IMR-90 (cell line): ENCODE measurements around the gene TNIP2. TPM values are rescaled to one million over a fixed set of nuclear protein-coding genes. Genes with fewer than 3 reads are reported as not detected.

ENCODE experiments used
- ATAC-seq: fragments of 200-7000 bp; cut with Tn5 transposase; 2 replicates; pipeline ENCODE4 v1.9.1; 2020; ENCODE audit warnings: low read depth, mild to moderate bottlenecking, moderate library complexity
- BruUV-seq: library from RNA; stranded (reverse); fragments of 400-500 nt; replicated peaks from 2 replicates; lab custom pipeline; 2021; lab: Mats Ljungman, UMichigan
- CTCF ChIA-PET: fragments of 300-600 bp; formaldehyde crosslinking; extraction: SDS; loops from one replicate; lab custom pipeline; 2021; ENCODE audit warnings: antibody characterized with exemption; lab: Yijun Ruan, JAX
- POLR2A ChIA-PET: fragments of 300-600 bp; sonication (Branson Sonifier 250); formaldehyde crosslinking; loops from one replicate; lab custom pipeline; 2022; ENCODE audit warnings: antibody characterized with exemption; ENCODE audit not compliant: unreplicated experiment; lab: Charles Lee
- DNase-seq: peaks from one replicate; pipeline ENCODE4 v3.0.0; 2013
- H2AFZ ChIP-seq: replicated peaks from 2 replicates; pipeline ENCODE3; 2013; ENCODE audit warnings: low read length, mild to moderate bottlenecking; ENCODE audit not compliant: poor library complexity
- H2AK5ac ChIP-seq: 2 replicates; pipeline ENCODE4 v1.6.1; 2013; ENCODE audit warnings: low read depth, low read length, inconsistent platforms
- H2AK9ac ChIP-seq: replicated peaks from 2 replicates; pipeline ENCODE3; 2013; ENCODE audit warnings: mild to moderate bottlenecking, low read depth, low read length, moderate library complexity; ENCODE audit not compliant: poor library complexity
- H2BK120ac ChIP-seq: 2 replicates; pipeline ENCODE4 v1.6.1; 2013; ENCODE audit warnings: low read depth, low read length, inconsistent platforms
- H2BK15ac ChIP-seq: 3 replicates; pipeline ENCODE4 v1.6.1; 2013; ENCODE audit warnings: low read depth, low read length, inconsistent platforms
- H2BK20ac ChIP-seq: 2 replicates; pipeline ENCODE4 v1.6.1; 2013; ENCODE audit warnings: low read depth, mild to moderate bottlenecking, inconsistent platforms, low read length, moderate library complexity
- H2BK5ac ChIP-seq: 2 replicates; pipeline ENCODE4 v1.6.1; 2013; ENCODE audit warnings: mild to moderate bottlenecking, low read depth, low read length, inconsistent platforms; ENCODE audit not compliant: poor library complexity, severe bottlenecking
- H3K14ac ChIP-seq: replicated peaks from 2 replicates; pipeline ENCODE4 v1.6.1; 2013; ENCODE audit warnings: low read depth, low read length, inconsistent platforms
- H3K18ac ChIP-seq: 2 replicates; pipeline ENCODE4 v1.6.1; 2013; ENCODE audit warnings: low read depth, low read length, control low read depth
- H3K23ac ChIP-seq: 2 replicates; pipeline ENCODE4 v1.6.1; 2013; ENCODE audit warnings: low read depth, low read length, inconsistent platforms
- H3K27ac ChIP-seq: 2 replicates; pipeline ENCODE4 v1.5.1; 2013; ENCODE audit warnings: mild to moderate bottlenecking, control low read depth, low read length; ENCODE audit not compliant: insufficient read depth
- H3K27me3 ChIP-seq: 2 replicates; pipeline ENCODE4 v1.6.1; 2013; ENCODE audit warnings: low read length; ENCODE audit not compliant: control insufficient read depth, insufficient read depth
- H3K36me3 ChIP-seq: 2 replicates; pipeline ENCODE4 v1.6.1; 2013; ENCODE audit warnings: low read length, mixed read lengths; ENCODE audit not compliant: control insufficient read depth, insufficient read depth
- H3K4ac ChIP-seq: 2 replicates; pipeline ENCODE4 v1.6.1; 2013; ENCODE audit warnings: low read depth, low read length, inconsistent platforms
- H3K4me1 ChIP-seq: 2 replicates; pipeline ENCODE4 v1.6.1; 2013; ENCODE audit warnings: low read length, mixed read lengths; ENCODE audit not compliant: control insufficient read depth, insufficient read depth
- H3K4me2 ChIP-seq: 2 replicates; pipeline ENCODE4 v1.6.1; 2013; ENCODE audit warnings: low read depth, mild to moderate bottlenecking, control low read depth, low read length, moderate library complexity
- H3K4me3 ChIP-seq: 2 replicates; pipeline ENCODE4 v1.5.1; 2013; ENCODE audit warnings: low read depth, mild to moderate bottlenecking, control low read depth, low read length, moderate library complexity; ENCODE audit not compliant: insufficient read depth
- H3K56ac ChIP-seq: 2 replicates; pipeline ENCODE4 v1.6.1; 2013; ENCODE audit warnings: low read length, inconsistent platforms; ENCODE audit not compliant: insufficient read depth; ENCODE audit errors: extremely low read depth
- H3K79me1 ChIP-seq, 2 experiments: 2 replicates each; pipeline ENCODE4 v1.6.1; 2013; ENCODE audit warnings: low read length in 2 of 2, inconsistent platforms in 1 of 2, low read depth in 1 of 2
- H3K9ac ChIP-seq: 2 replicates; pipeline ENCODE4 v1.6.1; 2013; ENCODE audit warnings: low read depth, low read length, control low read depth
- H3K9me1 ChIP-seq: 2 replicates; pipeline ENCODE4 v1.6.1; 2013; ENCODE audit warnings: low read length, inconsistent platforms; ENCODE audit not compliant: insufficient read depth
- H3K9me3 ChIP-seq: 2 replicates; pipeline ENCODE4 v1.6.1; 2013; ENCODE audit warnings: low read length; ENCODE audit not compliant: control insufficient read depth, insufficient read depth
- H4K20me1 ChIP-seq: 2 replicates; pipeline ENCODE4 v1.6.1; 2013; ENCODE audit warnings: low read length, inconsistent platforms; ENCODE audit not compliant: insufficient read depth
- H4K5ac ChIP-seq: 2 replicates; pipeline ENCODE4 v1.6.1; 2013; ENCODE audit warnings: mild to moderate bottlenecking, low read depth, low read length, control low read depth
- H4K8ac ChIP-seq, 2 experiments: 2 replicates each; pipeline ENCODE4 v1.6.1; 2013; ENCODE audit warnings: low read depth in 2 of 2, low read length in 2 of 2, control low read depth in 1 of 2, inconsistent platforms in 1 of 2
- H4K91ac ChIP-seq: 2 replicates; pipeline ENCODE4 v1.6.1; 2013; ENCODE audit warnings: low read depth, low read length, inconsistent platforms; ENCODE audit not compliant: insufficient read depth
- BHLHE40 ChIP-seq: fragments of 150-350 bp; IDR thresholded peaks from 2 replicates; pipeline ENCODE4 v1.6.1; 2016; ENCODE audit warnings: mild to moderate bottlenecking, low read depth, low read length
- CEBPB ChIP-seq: IDR thresholded peaks from 2 replicates; pipeline ENCODE4 v1.6.1; 2012; ENCODE audit warnings: low read depth, low read length, improper control_type of control experiment
- FOS ChIP-seq: fragments of 150-350 bp; IDR thresholded peaks from 2 replicates; pipeline ENCODE4 v1.6.1; 2016; ENCODE audit warnings: low read depth, low read length
- MAZ ChIP-seq: IDR thresholded peaks from 2 replicates; pipeline ENCODE4 v1.6.1; 2012; ENCODE audit warnings: low read depth, mild to moderate bottlenecking, low read length, improper control_type of control experiment, moderate library complexity, borderline replicate concordance
- MXI1 ChIP-seq: IDR thresholded peaks from 2 replicates; pipeline ENCODE4 v1.6.1; 2012; ENCODE audit warnings: low read depth, mild to moderate bottlenecking, low read length, moderate library complexity, borderline replicate concordance
- RAD21 ChIP-seq: IDR thresholded peaks from 2 replicates; pipeline ENCODE4 v1.6.1; 2012; ENCODE audit warnings: low read length, improper control_type of control experiment
- RCOR1 ChIP-seq: IDR thresholded peaks from 2 replicates; pipeline ENCODE4 v1.6.1; 2012; ENCODE audit warnings: mild to moderate bottlenecking, low read length, improper control_type of control experiment; ENCODE audit not compliant: insufficient replicate concordance
- WGBS, 2 experiments: methylation state at CpG; one replicate each; pipeline versions ENCODE4 v1.1.5 to v1.1.7; 2013; ENCODE audit warnings: missing lambda C conversion rate in 2 of 2; ENCODE audit not compliant: insufficient read length in 1 of 2; ENCODE audit errors: extremely low coverage in 2 of 2; 5-methylcytosine and 5-hydroxymethylcytosine counted together
- dilution Hi-C: fragments of 300-500 bp; cut with HindIII; formaldehyde crosslinking; loops from one replicate; pipeline ENCODE4 v1.14.3; 2018; ENCODE audit warnings: low sequenced_read_pairs; ENCODE audit not compliant: unreplicated experiment
- in situ Hi-C: fragments of 300-500 bp; cut with MboI; formaldehyde crosslinking; loops from 3 replicates; pipeline ENCODE4 v1.14.3; 2019; ENCODE audit warnings: low sequenced_read_pairs, inconsistent platforms, mixed read lengths
- intact Hi-C: fragments of 100-400 bp; cut with micrococcal nuclease; formaldehyde crosslinking; loops from 2 replicates; pipeline ENCODE4 v1.10.0; 2022
- polyA plus RNA-seq, 3 experiments: library from polyadenylated mRNA; depleted of rRNA; stranded (reverse); fragments of >200 nt; gene quantifications; 2 replicates each; pipeline ENCODE4 v1.2.3, GENCODE V29; 2012; ENCODE audit warnings: low replicate concordance in 1 of 3
- total RNA-seq: library from RNA; depleted of rRNA; stranded (reverse); fragments of >200 nt; gene quantifications from 2 replicates; pipeline ENCODE4 v1.2.3, GENCODE V29; 2012
- TF ChIP-seq, protein P1 (sequence below): fragments of 150-350 bp; IDR thresholded peaks from 2 replicates; pipeline ENCODE4 v1.6.1; 2016; ENCODE audit warnings: low read depth, mild to moderate bottlenecking, low read length, moderate library complexity, borderline replicate concordance

Gene TNIP2
- total and polyA plus RNA-seq, 2 of the 4 experiments (the other 2 are of a cell fraction), result 33.3 to 38.5 TPM

GRCh38 chr4:2702361-2702760, 53.8 kb downstream of the TNIP2 start:
- in situ Hi-C loops (no loop called here), dilution Hi-C loops (no loop called here), intact Hi-C loops (no loop called here)
- Histone ChIP-seq H3K9me1 (0 out of 2 replicates have a peak, but pooled peaks cover 3% of the 10 kb centered on the region), H2BK20ac (no peak overlapping the region), H3K23ac (no peak overlapping the region), H4K91ac (no peak overlapping the region), H3K9me3 (no peaks in the 10 kb centered on the region), H3K56ac (no peak overlapping the region), H4K20me1 (peaks cover 3% of the 10 kb centered on the region; the same call in 1 of the 2 replicates), H2AK9ac (no peak overlapping the region), H4K8ac (no peak overlapping the region), H2BK15ac (no peak overlapping the region), H3K4me2 (no peak overlapping the region), H2AK5ac (no peak overlapping the region), H4K5ac (no peak overlapping the region), H3K79me1 (peaks cover 10 to 29% of the 10 kb centered on the region in 2 experiments), H3K14ac (no peak overlapping the region), H2AFZ (no peak overlapping the region), H3K4me1 (no peaks in the 10 kb centered on the region), H2BK120ac (no peak overlapping the region), H3K27me3 (no peaks in the 10 kb centered on the region), H3K18ac (no peak overlapping the region), H3K4me3 (no peak overlapping the region), H3K4ac (no peak overlapping the region), H2BK5ac (no peak overlapping the region), H3K36me3 (peaks cover 58% of the 10 kb centered on the region), H3K9ac (no peak overlapping the region), H3K27ac (no peak overlapping the region)
- ATAC-seq (no peak), DNase-seq (no peak)
- no TSS peak for BruUV-seq
- ChIA-PET CTCF (no interaction called here), POLR2A (no interaction called here)
- 100% methylated on average over 2 of the region's 8 CpGs; no CpG with 5 or more reads in 1 of the 2 experiments for WGBS, 2 experiments
- TF ChIP-seq FOS, result no peak
- TF ChIP-seq RAD21, result no peak
- TF ChIP-seq CEBPB, result no peak
- no peak for TF ChIP-seq MXI1
- no peak for TF ChIP-seq BHLHE40
- no peak for TF ChIP-seq RCOR1
- no peak for TF ChIP-seq MAZ
- TF ChIP-seq, protein P1, sequence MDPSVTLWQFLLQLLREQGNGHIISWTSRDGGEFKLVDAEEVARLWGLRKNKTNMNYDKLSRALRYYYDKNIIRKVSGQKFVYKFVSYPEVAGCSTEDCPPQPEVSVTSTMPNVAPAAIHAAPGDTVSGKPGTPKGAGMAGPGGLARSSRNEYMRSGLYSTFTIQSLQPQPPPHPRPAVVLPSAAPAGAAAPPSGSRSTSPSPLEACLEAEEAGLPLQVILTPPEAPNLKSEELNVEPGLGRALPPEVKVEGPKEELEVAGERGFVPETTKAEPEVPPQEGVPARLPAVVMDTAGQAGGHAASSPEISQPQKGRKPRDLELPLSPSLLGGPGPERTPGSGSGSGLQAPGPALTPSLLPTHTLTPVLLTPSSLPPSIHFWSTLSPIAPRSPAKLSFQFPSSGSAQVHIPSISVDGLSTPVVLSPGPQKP, result no peak
